HG02938 (cell line): ENCODE measurements around the gene HPN.
"Not testable (repeated sequence)": the region's sequence is repeated elsewhere in the genome, so short reads cannot be mapped to it uniquely, and the experiment has no call there.

Source experiments
- ATAC-seq: cut with Tn5 transposase; IDR thresholded peaks from one replicate; pipeline ENCODE4 v1.9.1; 2021; ENCODE audit warnings: mild to moderate bottlenecking, moderate library complexity; ENCODE audit not compliant: unreplicated experiment

Gene HPN

GRCh38 chr19:35042056-35042730 lies 672 bp downstream of the HPN start:
- no peak for ATAC-seq

GRCh38 chr19:35042954-35043604 lies 1.6 kb downstream of the HPN start:
- ATAC-seq, result no peak

GRCh38 chr19:35043906-35044305 lies 2.4 kb downstream of the HPN start:
- no peak for ATAC-seq

- no peak for ATAC-seq
Measured at GRCh38 chr19:35044317-35045117, 3.0 kb downstream of the HPN start.

- ATAC-seq, result no peak
Measured at GRCh38 chr19:35045667-35046300, 4.3 kb downstream of the HPN start.

- no peak for ATAC-seq
Measured at GRCh38 chr19:35046461-35046860, 4.9 kb downstream of the HPN start.

GRCh38 chr19:35048911-35049411 lies 7.4 kb downstream of the HPN start:
- ATAC-seq, result no peak

- ATAC-seq, result no peak
Measured at GRCh38 chr19:35049456-35049855, 7.9 kb downstream of the HPN start.

GRCh38 chr19:35050662-35051061 lies 9.1 kb downstream of the HPN start:
- ATAC-seq, result not testable (repeated sequence)

- not testable (repeated sequence) for ATAC-seq
Measured at GRCh38 chr19:35051268-35051667, 9.7 kb downstream of the HPN start.

GRCh38 chr19:35051796-35052195 lies 10.3 kb downstream of the HPN start:
- ATAC-seq, result no peak

- ATAC-seq, result no peak
Measured at GRCh38 chr19:35052599-35053190, 11.2 kb downstream of the HPN start.

GRCh38 chr19:35053667-35054293 lies 12.3 kb downstream of the HPN start:
- no peak for ATAC-seq

GRCh38 chr19:35054626-35055025 lies 13.1 kb downstream of the HPN start:
- ATAC-seq, result no peak

- no peak for ATAC-seq
Measured at GRCh38 chr19:35055715-35056179, 14.2 kb downstream of the HPN start.

- no peak for ATAC-seq
Measured at GRCh38 chr19:35056513-35057063, 15.1 kb downstream of the HPN start.

GRCh38 chr19:35058370-35058769 lies 16.8 kb downstream of the HPN start:
- ATAC-seq, result no peak

- no peak for ATAC-seq
Measured at GRCh38 chr19:35059006-35059798, 17.7 kb downstream of the HPN start.

GRCh38 chr19:35059799-35060091 lies 18.2 kb downstream of the HPN start:
- no peak for ATAC-seq
